ENCODE results near the gene TNS3.

The TNS3 gene

GRCh38 chr7:47509571-47509970 is 72.3 kb downstream of the TNS3 start:
- no peak for DNase-seq (ENCODE audit: low read depth, low spot score)

GRCh38 chr7:47508389-47509380 is 73.2 kb downstream of the TNS3 start:
- Histone ChIP-seq H3K27ac (no peak overlapping the region), H3K9ac (ENCODE audit: insufficient read length) (no peak overlapping the region), H3K36me3 (ENCODE audit: insufficient read depth, low read length) (no peaks in the 10 kb centered on the region), H3K9me3 (ENCODE audit: low read depth, low read length) (no peaks in the 10 kb centered on the region), H3K4me3 (no peak overlapping the region)
- DNase-seq (ENCODE audit: low read depth, low spot score) = no peak
- TF ChIP-seq POLR2AphosphoS5 (IDR thresholded peaks at IDR 0.05; ENCODE audit: borderline replicate concordance, low read depth, low read length) (no peak), EZH2 (IDR thresholded peaks at IDR 0.05) (no peak), FOXP2 (optimal IDR thresholded peaks at IDR 0.05; ENCODE audit: control extremely low read depth, extremely low read length, insufficient read depth) (no peak)

More at GRCh38 chr7:47509571-47509970, 72.3 kb downstream of the TNS3 start:
- TF ChIP-seq EZH2 (IDR thresholded peaks at IDR 0.05) = no peak
- no peak for TF ChIP-seq FOXP2 (optimal IDR thresholded peaks at IDR 0.05; ENCODE audit: control extremely low read depth, extremely low read length, insufficient read depth)
- no peak for TF ChIP-seq POLR2AphosphoS5 (IDR thresholded peaks at IDR 0.05; ENCODE audit: borderline replicate concordance, low read depth, low read length)
- Histone ChIP-seq H3K9ac (ENCODE audit: insufficient read length) (no peak overlapping the region), H3K36me3 (ENCODE audit: insufficient read depth, low read length) (no peaks in the 10 kb centered on the region), H3K4me3 (no peak overlapping the region), H3K27ac (no peak overlapping the region), H3K9me3 (ENCODE audit: low read depth, low read length) (no peaks in the 10 kb centered on the region)

DNA sequence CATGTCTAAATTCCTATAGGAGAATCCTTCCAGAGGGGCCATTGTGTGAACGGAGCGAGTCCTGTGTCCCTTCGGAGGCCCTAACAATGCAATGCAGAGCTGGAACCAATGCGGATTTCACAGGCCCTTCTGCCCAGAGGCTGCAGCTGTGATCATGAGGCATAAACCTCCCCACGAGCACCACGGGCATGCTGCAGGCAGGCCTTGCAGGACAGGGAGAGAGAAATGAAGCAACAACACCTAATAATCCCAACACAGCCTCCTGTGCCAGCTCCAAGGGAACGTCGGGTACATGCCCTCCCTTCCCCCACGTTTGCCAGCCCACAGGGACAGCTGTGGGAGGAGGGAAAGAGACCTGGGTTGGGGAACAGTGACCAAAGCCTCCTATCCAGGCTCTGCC is 74.4 kb downstream of the TNS3 start:
- Histone ChIP-seq H3K36me3 (ENCODE audit: insufficient read depth, low read length) (no peaks in the 10 kb centered on the region), H3K4me3 (no peak overlapping the region), H3K9ac (ENCODE audit: insufficient read length) (no peak overlapping the region), H3K27ac (no peak overlapping the region), H3K9me3 (ENCODE audit: low read depth, low read length) (no peaks in the 10 kb centered on the region)
- TF ChIP-seq POLR2AphosphoS5 (IDR thresholded peaks at IDR 0.05; ENCODE audit: borderline replicate concordance, low read depth, low read length) (no peak), EZH2 (IDR thresholded peaks at IDR 0.05) (no peak), FOXP2 (optimal IDR thresholded peaks at IDR 0.05; ENCODE audit: control extremely low read depth, extremely low read length, insufficient read depth) (no peak)
- DNase-seq (ENCODE audit: low read depth, low spot score) = no peak

DNA sequence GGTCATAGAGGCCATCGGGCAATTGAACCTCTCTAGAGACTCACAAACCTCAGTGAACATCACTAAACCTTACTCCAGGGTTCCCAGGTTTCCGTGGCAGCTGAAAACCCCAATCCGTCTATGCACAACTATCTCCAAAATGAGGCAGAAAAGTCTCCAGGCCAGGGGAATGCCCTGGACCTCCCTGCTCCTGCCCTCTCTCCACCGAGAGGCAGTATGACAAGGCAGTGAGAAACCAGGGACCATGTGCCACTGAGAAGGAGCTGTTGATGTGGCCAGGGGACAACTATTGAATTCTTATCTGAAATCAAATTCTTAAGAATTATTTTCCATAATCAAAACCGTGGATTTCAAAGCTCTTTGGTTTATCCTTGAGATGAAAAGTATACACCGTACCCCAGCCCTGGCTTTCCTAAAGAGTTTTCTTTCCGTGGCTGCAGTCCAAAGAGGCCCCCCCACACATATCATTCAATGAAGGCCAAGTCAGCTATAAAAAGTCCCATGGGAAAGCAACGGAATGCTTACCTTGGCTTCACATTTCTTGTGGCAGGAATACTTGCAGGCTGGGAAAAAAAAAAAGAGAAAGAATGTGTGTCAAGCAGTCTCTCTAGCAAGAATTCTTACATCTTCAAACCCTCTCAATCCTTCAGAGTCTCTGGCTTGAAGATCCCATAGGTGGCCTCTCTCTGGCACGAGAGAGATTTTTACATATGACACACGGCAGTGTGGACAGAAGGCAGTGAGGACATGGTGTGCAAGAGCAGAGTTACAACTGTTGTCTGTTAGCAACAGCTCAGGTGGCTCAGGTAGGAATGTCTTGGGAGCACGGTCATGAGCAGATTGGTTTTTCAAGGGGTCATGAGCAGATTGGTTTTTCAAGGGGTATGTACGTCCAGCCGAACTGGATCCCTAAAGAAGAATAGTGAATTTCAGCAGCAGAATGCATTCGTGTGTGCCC is 75.2 kb downstream of the TNS3 start:
- TF ChIP-seq POLR2AphosphoS5 (IDR thresholded peaks at IDR 0.05; ENCODE audit: borderline replicate concordance, low read depth, low read length) = no peak
- TF ChIP-seq FOXP2 (optimal IDR thresholded peaks at IDR 0.05; ENCODE audit: control extremely low read depth, extremely low read length, insufficient read depth) = no peak
- Histone ChIP-seq H3K4me3 (no peak overlapping the region), H3K9me3 (ENCODE audit: low read depth, low read length) (no peaks in the 10 kb centered on the region), H3K9ac (ENCODE audit: insufficient read length) (no peak overlapping the region), H3K27ac (no peak overlapping the region), H3K36me3 (ENCODE audit: insufficient read depth, low read length) (no peaks in the 10 kb centered on the region)
- no peak for DNase-seq (ENCODE audit: low read depth, low spot score)

GRCh38 chr7:47505312-47506007 is 76.5 kb downstream of the TNS3 start:
- Histone ChIP-seq H3K9me3 (ENCODE audit: low read depth, low read length) (no peaks in the 10 kb centered on the region), H3K27ac (no peak overlapping the region), H3K36me3 (ENCODE audit: insufficient read depth, low read length) (no peaks in the 10 kb centered on the region), H3K9ac (ENCODE audit: insufficient read length) (no peak overlapping the region), H3K4me3 (no peak overlapping the region)
- no peak for DNase-seq (ENCODE audit: low read depth, low spot score)
- TF ChIP-seq EZH2 (IDR thresholded peaks at IDR 0.05) (no peak), FOXP2 (optimal IDR thresholded peaks at IDR 0.05; ENCODE audit: control extremely low read depth, extremely low read length, insufficient read depth) (no peak), POLR2AphosphoS5 (IDR thresholded peaks at IDR 0.05; ENCODE audit: borderline replicate concordance, low read depth, low read length) (no peak)

DNA sequence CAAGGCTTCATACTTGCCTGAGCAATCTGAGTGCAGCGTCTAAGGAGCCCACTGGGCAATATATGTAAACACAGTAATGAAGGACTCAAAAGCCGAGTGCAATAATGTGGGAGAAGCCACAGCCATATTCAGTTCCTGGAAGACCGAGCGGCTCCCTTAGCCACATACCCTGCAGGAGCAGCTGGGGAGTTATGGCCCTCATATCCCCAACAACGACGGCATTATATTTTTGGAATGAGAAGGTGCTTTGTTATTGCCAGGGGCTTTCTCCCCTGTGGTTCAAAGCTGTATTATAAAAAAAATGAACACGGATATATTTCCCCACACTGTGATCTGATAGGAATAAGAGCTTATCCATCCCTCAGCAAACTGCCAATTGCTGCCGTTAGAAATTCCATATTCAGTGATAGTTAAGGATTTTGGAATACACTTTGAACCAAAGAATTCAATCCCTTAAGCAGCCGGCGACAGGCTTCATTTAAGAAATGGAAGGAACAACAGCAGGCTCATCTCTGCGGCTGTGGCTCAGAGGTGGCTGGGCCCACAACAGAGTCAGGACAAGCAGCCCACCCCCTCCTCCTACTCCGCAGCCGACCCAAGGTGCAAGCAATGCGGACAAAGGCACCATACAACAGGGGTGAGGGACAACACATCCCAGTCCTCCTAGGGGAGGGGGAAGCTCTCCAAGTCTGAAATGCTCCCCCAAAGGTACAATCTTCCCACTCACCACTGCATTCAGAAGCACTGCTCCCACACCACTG is 77.2 kb downstream of the TNS3 start:
- DNase-seq (ENCODE audit: low read depth, low spot score) = no peak
- no peak overlapping the region for H3K9ac ChIP-seq (ENCODE audit: insufficient read length)
- no peaks in the 10 kb centered on the region for H3K36me3 ChIP-seq (ENCODE audit: insufficient read depth, low read length)
- TF ChIP-seq EZH2 (IDR thresholded peaks at IDR 0.05) = no peak
- TF ChIP-seq POLR2AphosphoS5 (IDR thresholded peaks at IDR 0.05; ENCODE audit: borderline replicate concordance, low read depth, low read length) = no peak
- no peak for TF ChIP-seq FOXP2 (optimal IDR thresholded peaks at IDR 0.05; ENCODE audit: control extremely low read depth, extremely low read length, insufficient read depth)
- no peaks in the 10 kb centered on the region for H3K9me3 ChIP-seq (ENCODE audit: low read depth, low read length)
- H3K27ac ChIP-seq = no peak overlapping the region
- H3K4me3 ChIP-seq = no peak overlapping the region

- H3K4me3 ChIP-seq = no peak overlapping the region
- no peaks in the 10 kb centered on the region for H3K9me3 ChIP-seq (ENCODE audit: low read depth, low read length)
- no peak overlapping the region for H3K27ac ChIP-seq
- no peak overlapping the region for H3K9ac ChIP-seq (ENCODE audit: insufficient read length)
- no peaks in the 10 kb centered on the region for H3K36me3 ChIP-seq (ENCODE audit: insufficient read depth, low read length)
- no peak for DNase-seq (ENCODE audit: low read depth, low spot score)
- TF ChIP-seq FOXP2 (optimal IDR thresholded peaks at IDR 0.05; ENCODE audit: control extremely low read depth, extremely low read length, insufficient read depth) (no peak), POLR2AphosphoS5 (IDR thresholded peaks at IDR 0.05; ENCODE audit: borderline replicate concordance, low read depth, low read length) (no peak), EZH2 (IDR thresholded peaks at IDR 0.05) (no peak)
These were observed 78.6 kb downstream of the TNS3 start for GRCh38 chr7:47503281-47503680.
